GM23338 (cell line): ENCODE results near the gene A3GALT2.

Experiments used
- EZH2 ChIP-seq: fragments of 200-600 bp; sonication (generic); IDR thresholded peaks from one replicate; pipeline ENCODE4 v1.8.0; 2017; ENCODE audit warnings: antibody characterized with exemption, mild to moderate bottlenecking, low read depth; ENCODE audit not compliant: unreplicated experiment
- EZH2phosphoT487 ChIP-seq: fragments of 200-600 bp; sonication (generic); IDR thresholded peaks from one replicate; pipeline ENCODE4 v1.8.1; 2018; ENCODE audit warnings: antibody characterized with exemption; ENCODE audit not compliant: unreplicated experiment
- POLR2AphosphoS5 ChIP-seq: IDR thresholded peaks from 2 replicates; pipeline ENCODE4 v1.6.1; 2016; ENCODE audit warnings: antibody characterized with exemption, low read depth
- TF ChIP-seq, protein P1 (sequence below), 2 experiments: fragments of 200-600 bp in 1 of 2; sonication (generic) in 1 of 2; conservative IDR thresholded peaks; 2 replicates each; pipeline versions ENCODE4 v1.5.1 to v1.6.1; 2016 to 2017; ENCODE audit warnings: antibody characterized with exemption in 2 of 2, low read depth in 2 of 2, mild to moderate bottlenecking in 2 of 2, moderate library complexity in 1 of 2

DNA sequence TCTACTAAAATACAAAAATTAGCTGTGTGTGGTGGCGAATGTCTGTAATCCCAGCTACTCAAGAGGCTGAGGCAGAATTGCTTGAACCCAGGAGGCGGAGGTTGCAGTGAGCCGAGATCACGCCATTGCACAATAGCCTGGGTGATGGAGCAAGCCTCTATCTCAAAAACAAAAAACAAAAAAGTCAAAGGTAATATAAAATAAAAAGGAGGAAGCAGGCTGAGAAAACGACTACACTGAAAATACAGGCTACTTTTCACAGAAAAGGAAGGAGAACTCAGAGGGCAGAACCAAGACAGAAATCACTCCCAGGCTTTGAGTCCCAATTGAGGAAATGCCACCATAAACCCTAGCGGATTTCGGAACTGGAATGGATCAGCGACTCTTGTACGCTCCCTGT is 5.9 kb upstream of the A3GALT2 start:
- TF ChIP-seq, protein P1, sequence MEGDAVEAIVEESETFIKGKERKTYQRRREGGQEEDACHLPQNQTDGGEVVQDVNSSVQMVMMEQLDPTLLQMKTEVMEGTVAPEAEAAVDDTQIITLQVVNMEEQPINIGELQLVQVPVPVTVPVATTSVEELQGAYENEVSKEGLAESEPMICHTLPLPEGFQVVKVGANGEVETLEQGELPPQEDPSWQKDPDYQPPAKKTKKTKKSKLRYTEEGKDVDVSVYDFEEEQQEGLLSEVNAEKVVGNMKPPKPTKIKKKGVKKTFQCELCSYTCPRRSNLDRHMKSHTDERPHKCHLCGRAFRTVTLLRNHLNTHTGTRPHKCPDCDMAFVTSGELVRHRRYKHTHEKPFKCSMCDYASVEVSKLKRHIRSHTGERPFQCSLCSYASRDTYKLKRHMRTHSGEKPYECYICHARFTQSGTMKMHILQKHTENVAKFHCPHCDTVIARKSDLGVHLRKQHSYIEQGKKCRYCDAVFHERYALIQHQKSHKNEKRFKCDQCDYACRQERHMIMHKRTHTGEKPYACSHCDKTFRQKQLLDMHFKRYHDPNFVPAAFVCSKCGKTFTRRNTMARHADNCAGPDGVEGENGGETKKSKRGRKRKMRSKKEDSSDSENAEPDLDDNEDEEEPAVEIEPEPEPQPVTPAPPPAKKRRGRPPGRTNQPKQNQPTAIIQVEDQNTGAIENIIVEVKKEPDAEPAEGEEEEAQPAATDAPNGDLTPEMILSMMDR (conservative IDR thresholded peaks at IDR 0.05; ENCODE audit: low read depth in 2 of 2): no peak
- no peak for TF ChIP-seq EZH2phosphoT487
- TF ChIP-seq POLR2AphosphoS5: no peak
- no peak for TF ChIP-seq EZH2
